ENCODE data around the gene GPRC5D.

The GPRC5D gene

GRCh38 chr12:12979731-12980259 lies 27.8 kb upstream of the GPRC5D start:
- DNase-seq (ENCODE audit: low read depth), result no peak

GRCh38 chr12:12979126-12979525 lies 27.2 kb upstream of the GPRC5D start:
- no peak for DNase-seq (ENCODE audit: low read depth)

GRCh38 chr12:12977231-12977630 lies 25.3 kb upstream of the GPRC5D start:
- no peak for DNase-seq (ENCODE audit: low read depth)

- DNase-seq (ENCODE audit: low read depth), result no peak
Observed at GRCh38 chr12:12976366-12976765, 24.4 kb upstream of the GPRC5D start.

- no peak for DNase-seq (ENCODE audit: low read depth)
Observed at GRCh38 chr12:12975322-12976077, 23.5 kb upstream of the GPRC5D start.

- DNase-seq (ENCODE audit: low read depth), result no peak
Observed at GRCh38 chr12:12974211-12974610, 22.2 kb upstream of the GPRC5D start.

- no peak for DNase-seq (ENCODE audit: low read depth)
Observed at GRCh38 chr12:12973019-12973418, 21.0 kb upstream of the GPRC5D start.

GRCh38 chr12:12965836-12966235 lies 13.9 kb upstream of the GPRC5D start:
- DNase-seq (ENCODE audit: low read depth), result no peak

GRCh38 chr12:12964255-12964654 lies 12.3 kb upstream of the GPRC5D start:
- DNase-seq (ENCODE audit: low read depth), result no peak

- DNase-seq (ENCODE audit: low read depth), result no peak
Observed at GRCh38 chr12:12960639-12961209, 8.8 kb upstream of the GPRC5D start.

- no peak for DNase-seq (ENCODE audit: low read depth)
Observed at GRCh38 chr12:12958886-12959285, 6.9 kb upstream of the GPRC5D start.

GRCh38 chr12:12954878-12955625 lies 3.1 kb upstream of the GPRC5D start:
- DNase-seq (ENCODE audit: low read depth), result no peak

- DNase-seq (ENCODE audit: low read depth), result no peak
Observed at GRCh38 chr12:12954356-12954755, 2.4 kb upstream of the GPRC5D start.

GRCh38 chr12:12951504-12951903 lies 466 bp downstream of the GPRC5D start:
- DNase-seq (ENCODE audit: low read depth), result no peak

GRCh38 chr12:12947902-12948301 lies 4.1 kb downstream of the GPRC5D start:
- DNase-seq (ENCODE audit: low read depth), result no peak

GRCh38 chr12:12946686-12947355 lies 5.1 kb downstream of the GPRC5D start:
- DNase-seq (ENCODE audit: low read depth), result no peak

- no peak for DNase-seq (ENCODE audit: low read depth)
Observed at GRCh38 chr12:12945591-12945990, 6.4 kb downstream of the GPRC5D start.

GRCh38 chr12:12943586-12944260 lies 8.2 kb downstream of the GPRC5D start:
- DNase-seq (ENCODE audit: low read depth), result no peak

- no peak for DNase-seq (ENCODE audit: low read depth)
Observed at GRCh38 chr12:12941450-12942350, 10.3 kb downstream of the GPRC5D start.

- no peak for DNase-seq (ENCODE audit: low read depth)
Observed at GRCh38 chr12:12939888-12940287, 12.1 kb downstream of the GPRC5D start.

- DNase-seq (ENCODE audit: low read depth), result no peak
Observed at GRCh38 chr12:12938541-12938940, 13.4 kb downstream of the GPRC5D start.

Data from stimulated activated CD4-positive, alpha-beta T cell treated with anti-CD3 and anti-CD28 coated beads, Interleukin-2, amount 100 ng/mL, for 4 hours (primary cell).